Heart left ventricle (tissue), 13 donors: ENCODE measurements around the gene ETFRF1.

Experiments used
- CTCF ChIP-seq, 12 donors: fragments of 200-600 bp; sonication (generic) in 4 of 12; IDR thresholded peaks; one replicate each; pipeline versions ENCODE4 v1.5.0 to v1.8.0; 2018 to 2022; ENCODE audit warnings: antibody characterized with exemption in 12 of 12, mild to moderate bottlenecking in 5 of 12
- POLR2A ChIP-seq, 2 donors: fragments of 450-650 bp; IDR thresholded peaks; one replicate each; pipeline ENCODE4 v1.6.1; 2017; ENCODE audit warnings: antibody characterized with exemption in 2 of 2, mild to moderate bottlenecking in 2 of 2, moderate library complexity in 2 of 2
- donor health status: ischemic (EF 13 %, LVEDD 7.1; RV severe dilation, severe dysfunction).
- donor health status: DM: no; HTN: yes; CAD: no.
- donor health status: DM: no; HTN: no; CAD: no.
- donor health status: ischemic (EF 25% LVEDD 6.9; RV normal size, moderate dysfunction).
- donor health status: ischemic (EF 25% LVEDD 5.7; RV mildly dilated, moderate dysfunction).
- donor health status: ischemic (EF 35%, LVEDD 5.7; RV mildly dilated, moderate dysfunction).
- donor health status: nonischemic (EF 11% LVEDD 7.7; RV severe dilation, severe dysfunction).
- donor health status: DM: yes; HTN: yes; CAD: no.
- donor health status: PGD.
- donor health status: ischemic (EF 29% LVEDD 5.4; RV normal size, mild dysfunction).
- donor health status: nonischemic (EF 23%, LVEDD 6.1; RV moderate dilation, normal function).

GRCh38 chr12:25252946-25253345 is 57.9 kb downstream of the ETFRF1 start:
- TF ChIP-seq CTCF (IDR thresholded peaks at IDR 0.05), result no peak
- no peak for TF ChIP-seq POLR2A (IDR thresholded peaks at IDR 0.05)
